ENCODE results near the gene ESRRG.

DNA sequence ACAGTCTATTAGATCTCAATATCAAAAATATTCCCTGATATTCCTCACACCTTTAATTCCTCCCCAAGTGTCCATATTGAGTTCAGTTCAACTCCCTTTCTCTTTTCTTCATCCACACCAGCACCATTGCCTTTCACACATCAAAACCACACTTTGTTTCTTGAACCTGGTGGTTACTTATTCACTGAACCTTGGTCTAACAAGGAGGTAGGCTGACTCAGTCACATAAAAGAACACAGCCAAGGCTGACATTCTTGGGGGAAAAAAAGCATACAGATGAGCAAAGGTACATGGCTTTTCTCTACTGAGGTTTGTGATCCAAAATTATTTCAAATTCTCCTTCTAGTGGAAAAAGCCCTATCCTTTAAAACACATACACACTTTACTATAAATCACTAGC is 168.3 kb downstream of the ESRRG start:
- TF ChIP-seq, protein P1, sequence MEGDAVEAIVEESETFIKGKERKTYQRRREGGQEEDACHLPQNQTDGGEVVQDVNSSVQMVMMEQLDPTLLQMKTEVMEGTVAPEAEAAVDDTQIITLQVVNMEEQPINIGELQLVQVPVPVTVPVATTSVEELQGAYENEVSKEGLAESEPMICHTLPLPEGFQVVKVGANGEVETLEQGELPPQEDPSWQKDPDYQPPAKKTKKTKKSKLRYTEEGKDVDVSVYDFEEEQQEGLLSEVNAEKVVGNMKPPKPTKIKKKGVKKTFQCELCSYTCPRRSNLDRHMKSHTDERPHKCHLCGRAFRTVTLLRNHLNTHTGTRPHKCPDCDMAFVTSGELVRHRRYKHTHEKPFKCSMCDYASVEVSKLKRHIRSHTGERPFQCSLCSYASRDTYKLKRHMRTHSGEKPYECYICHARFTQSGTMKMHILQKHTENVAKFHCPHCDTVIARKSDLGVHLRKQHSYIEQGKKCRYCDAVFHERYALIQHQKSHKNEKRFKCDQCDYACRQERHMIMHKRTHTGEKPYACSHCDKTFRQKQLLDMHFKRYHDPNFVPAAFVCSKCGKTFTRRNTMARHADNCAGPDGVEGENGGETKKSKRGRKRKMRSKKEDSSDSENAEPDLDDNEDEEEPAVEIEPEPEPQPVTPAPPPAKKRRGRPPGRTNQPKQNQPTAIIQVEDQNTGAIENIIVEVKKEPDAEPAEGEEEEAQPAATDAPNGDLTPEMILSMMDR (IDR thresholded peaks at IDR 0.05), result no peak
- no peak for TF ChIP-seq POLR2A (IDR thresholded peaks at IDR 0.05)

All from esophagus squamous epithelium (tissue), 4 donors.